Measurements from ENCODE around the gene AGTRAP. TPM values are rescaled to one million over a fixed set of nuclear protein-coding genes. Genes with fewer than 3 reads are reported as not detected.
A peak's percentile ranks its signal among the peaks of the same experiment; 100 is the strongest.

Gene AGTRAP
- total RNA-seq, 2 experiments from 2014 or later: 21.3 to 21.8 TPM

GRCh38 chr1:11729155-11729497 is 6.8 kb upstream of the AGTRAP start:
- Mint-ChIP-seq H3K27me3 (no peaks in the 10 kb centered on the region), H3K27ac (no peak overlapping the region), H3K4me3 (no peak overlapping the region), H3K4me1 (ENCODE audit: low read depth) (peaks cover 52% of the 10 kb centered on the region), H3K9me3 (no peaks in the 10 kb centered on the region), H3K36me3 (ENCODE audit: low read depth) (no peaks in the 10 kb centered on the region)
- TF ChIP-seq CTCF (IDR thresholded peaks at IDR 0.05): no peak
- ATAC-seq (ENCODE audit: poor library complexity) (no peak), DNase-seq (no peak)
- ChIA-PET POLR2A (interaction anchor here (2.4 kb wide), 1 partner anchor 65 kb away, joined by 9 read pairs; the partner anchor contains the start of gene FBXO6), CTCF (no interaction called here)
- Histone ChIP-seq H3K4me3 (ENCODE audit: low read length) (no peak overlapping the region), H3K4me1 (ENCODE audit: insufficient read depth, low read length) (peaks cover 56% of the 10 kb centered on the region), H3K27ac (ENCODE audit: low read depth in 1 of 2, low read length in 2 of 2) (no peak overlapping the region), H3K36me3 (ENCODE audit: insufficient read depth, low read length) (no peaks in the 10 kb centered on the region), H3K9me3 (ENCODE audit: control insufficient read depth in 1 of 2, insufficient read depth in 1 of 2, low read length in 2 of 2) (no peaks in the 10 kb centered on the region), H3K27me3 (ENCODE audit: control insufficient read depth in 1 of 2, insufficient read depth in 2 of 2, low read length in 2 of 2) (no peaks in the 10 kb centered on the region)
- intact Hi-C loops (cut with DNase I, micrococcal nuclease): no loop called here

- Mint-ChIP-seq H3K4me1 (ENCODE audit: low read depth) (peaks cover 52% of the 10 kb centered on the region), H3K27me3 (no peaks in the 10 kb centered on the region), H3K36me3 (ENCODE audit: low read depth) (no peaks in the 10 kb centered on the region), H3K9me3 (no peaks in the 10 kb centered on the region), H3K27ac (peak overlapping the region; percentile 81), H3K4me3 (peak overlapping the region; percentile 92)
- no peaks in the 10 kb centered on the region for H3K36me3 ChIP-seq (ENCODE audit: insufficient read depth, low read length)
- H3K9me3 ChIP-seq (ENCODE audit: control insufficient read depth in 1 of 2, insufficient read depth in 1 of 2, low read length in 2 of 2): no peaks in the 10 kb centered on the region
- no peak for ATAC-seq (ENCODE audit: poor library complexity)
- intact Hi-C loops (cut with DNase I, micrococcal nuclease): loop anchor here in 1 of 2 experiments (5.0 kb wide), 2 partner anchors 47 to 627 kb away; partner anchors contain the start of gene MAD2L2
- peak in 2 of 14 experiments; percentile 10 to 31 for DNase-seq
- TF ChIP-seq CTCF (IDR thresholded peaks at IDR 0.05): no peak
- peak overlapping the region; percentile 34 for H3K4me3 ChIP-seq (ENCODE audit: low read length)
- CTCF ChIA-PET: interaction anchor here (0.9 to 2.0 kb wide), 3 partner anchors 10 to 87 kb away, joined by 3 to 7 read pairs (median 4); no protein-coding TSS in a partner anchor
- POLR2A ChIA-PET: interaction anchor here (0.7 to 2.4 kb wide), 10 partner anchors 9 to 178 kb away, joined by 3 to 30 read pairs (median 6); partner anchors contain the start of genes CLCN6, FBXO6 and MTHFR
- peaks cover 56% of the 10 kb centered on the region for H3K4me1 ChIP-seq (ENCODE audit: insufficient read depth, low read length)
- no peaks in the 10 kb centered on the region for H3K27me3 ChIP-seq (ENCODE audit: control insufficient read depth in 1 of 2, insufficient read depth in 2 of 2, low read length in 2 of 2)
- H3K27ac ChIP-seq (ENCODE audit: low read depth in 1 of 2, low read length in 2 of 2): no peak overlapping the region
Observed at GRCh38 chr1:11729498-11730428, 6.2 kb upstream of the AGTRAP start.

- intact Hi-C loops (cut with DNase I, micrococcal nuclease): loop anchor here in 1 of 2 experiments (5.0 kb wide), 2 partner anchors 48 to 628 kb away; partner anchors contain the start of gene MAD2L2
- peak overlapping the region; percentile 24 to 35 for H3K27ac ChIP-seq (ENCODE audit: low read depth in 1 of 2, low read length in 2 of 2)
Observed at GRCh38 chr1:11730429-11730891, 5.5 kb upstream of the AGTRAP start.

More at GRCh38 chr1:11730429-11730891, 5.5 kb upstream of the AGTRAP start:
- peak overlapping the region; percentile 81 for H3K27ac Mint-ChIP-seq
- H3K36me3 Mint-ChIP-seq (ENCODE audit: low read depth): no peaks in the 10 kb centered on the region
- TF ChIP-seq CTCF (IDR thresholded peaks at IDR 0.05): no peak
- H3K27me3 Mint-ChIP-seq: no peaks in the 10 kb centered on the region
- DNase-seq (peak in 9 of 14 experiments; percentile 11 to 82 (median 39)), ATAC-seq (ENCODE audit: poor library complexity) (peak; percentile 83)
- Histone ChIP-seq H3K4me3 (ENCODE audit: low read length) (peak overlapping the region; percentile 34), H3K9me3 (ENCODE audit: control insufficient read depth in 1 of 2, insufficient read depth in 1 of 2, low read length in 2 of 2) (no peaks in the 10 kb centered on the region), H3K36me3 (ENCODE audit: insufficient read depth, low read length) (no peaks in the 10 kb centered on the region), H3K4me1 (ENCODE audit: insufficient read depth, low read length) (peaks cover 55% of the 10 kb centered on the region), H3K27me3 (ENCODE audit: control insufficient read depth in 1 of 2, insufficient read depth in 2 of 2, low read length in 2 of 2) (no peaks in the 10 kb centered on the region)
- H3K9me3 Mint-ChIP-seq: no peaks in the 10 kb centered on the region
- H3K4me3 Mint-ChIP-seq: peak overlapping the region; percentile 92
- POLR2A ChIA-PET: interaction anchor here (0.6 to 2.4 kb wide), 12 partner anchors 9 to 430 kb away, joined by 3 to 30 read pairs (median 5); partner anchors contain the start of genes CLCN6, FBXO2, FBXO44 and FBXO6
- CTCF ChIA-PET: interaction anchor here (0.9 to 2.0 kb wide), 3 partner anchors 11 to 88 kb away, joined by 3 to 7 read pairs (median 4); no protein-coding TSS in a partner anchor
- H3K4me1 Mint-ChIP-seq (ENCODE audit: low read depth): peaks cover 51% of the 10 kb centered on the region

All from CD4-positive, alpha-beta T cell (primary cell).